AG09319 (cell line): ENCODE data around the gene EYS.
"Not testable (repeated sequence)": the region's sequence is repeated elsewhere in the genome, so short reads cannot be mapped to it uniquely, and the experiment has no call there.

Experiments
- DNase-seq: peaks from one replicate; pipeline ENCODE4 v3.0.0-alpha.2; 2010; ENCODE audit warnings: low read depth; ENCODE audit errors: extremely low read depth
- CTCF ChIP-seq: IDR thresholded peaks from 2 replicates; pipeline ENCODE4 v1.5.1; 2011; ENCODE audit warnings: low read depth, mild to moderate bottlenecking, inconsistent platforms, low read length, moderate library complexity

EYS gene

GRCh38 chr6:65055545-65055944 lies 651.5 kb downstream of the EYS start:
- DNase-seq: no peak
- no peak for TF ChIP-seq CTCF

- no peak for TF ChIP-seq CTCF
- no peak for DNase-seq
Observed at GRCh38 chr6:65052626-65053025, 654.4 kb downstream of the EYS start.

GRCh38 chr6:65045801-65046200 lies 661.2 kb downstream of the EYS start:
- DNase-seq: no peak
- no peak for TF ChIP-seq CTCF

- no peak for TF ChIP-seq CTCF
- DNase-seq: no peak
Observed at GRCh38 chr6:65014006-65014405, 693.0 kb downstream of the EYS start.

GRCh38 chr6:65006788-65007187 lies 700.2 kb downstream of the EYS start:
- TF ChIP-seq CTCF: no peak

GRCh38 chr6:65004283-65004682 lies 702.7 kb downstream of the EYS start:
- no peak for DNase-seq
- TF ChIP-seq CTCF: no peak

More at GRCh38 chr6:65006788-65007187, 700.2 kb downstream of the EYS start:
- DNase-seq: no peak

- DNase-seq: not testable (repeated sequence)
Observed at GRCh38 chr6:65002882-65003281, 704.1 kb downstream of the EYS start.

- no peak for TF ChIP-seq CTCF
Observed at GRCh38 chr6:65000815-65001214, 706.2 kb downstream of the EYS start.

More at GRCh38 chr6:65000815-65001214, 706.2 kb downstream of the EYS start:
- DNase-seq: no peak
